ENCODE results near the gene PDE8A. TPM values are rescaled to one million over a fixed set of nuclear protein-coding genes. Genes with fewer than 3 reads are reported as not detected.

PDE8A gene
- total RNA-seq, 1 experiment from 2014 or later: 13.0 TPM

DNA sequence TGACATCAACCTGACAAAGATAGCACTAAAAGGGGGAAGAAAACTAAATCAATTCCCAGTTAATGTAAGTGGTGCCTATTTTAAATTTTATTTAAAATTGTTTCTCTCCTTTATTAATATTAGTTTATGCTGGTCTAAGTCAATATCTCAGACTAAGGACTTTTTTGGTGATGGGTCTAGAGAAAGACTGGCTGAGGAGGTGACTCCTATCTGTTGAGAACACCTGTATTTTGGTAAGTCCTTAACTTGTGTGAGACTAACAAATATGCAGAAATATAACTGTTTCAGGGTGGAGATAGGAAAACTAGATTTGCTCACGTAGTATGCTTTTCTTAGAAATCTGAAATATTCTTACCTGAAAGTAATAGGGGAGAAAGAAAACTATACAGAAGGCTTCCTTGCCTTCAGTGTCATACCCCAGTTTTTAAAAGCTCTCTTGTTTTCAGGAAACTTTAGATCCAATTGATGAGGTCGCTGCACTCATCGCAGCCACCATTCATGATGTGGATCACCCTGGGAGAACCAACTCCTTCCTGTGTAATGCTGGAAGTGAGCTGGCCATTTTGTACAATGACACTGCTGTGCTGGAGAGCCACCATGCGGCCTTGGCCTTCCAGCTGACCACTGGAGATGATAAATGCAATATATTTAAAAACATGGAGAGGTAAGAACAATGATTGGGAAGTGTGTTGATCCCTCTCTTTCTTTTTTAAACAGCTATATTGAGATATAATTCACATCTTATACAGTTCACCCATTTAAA lies 138.9 kb downstream of the PDE8A start:
- DNase-seq (ENCODE audit: low read depth): no peak

DNA sequence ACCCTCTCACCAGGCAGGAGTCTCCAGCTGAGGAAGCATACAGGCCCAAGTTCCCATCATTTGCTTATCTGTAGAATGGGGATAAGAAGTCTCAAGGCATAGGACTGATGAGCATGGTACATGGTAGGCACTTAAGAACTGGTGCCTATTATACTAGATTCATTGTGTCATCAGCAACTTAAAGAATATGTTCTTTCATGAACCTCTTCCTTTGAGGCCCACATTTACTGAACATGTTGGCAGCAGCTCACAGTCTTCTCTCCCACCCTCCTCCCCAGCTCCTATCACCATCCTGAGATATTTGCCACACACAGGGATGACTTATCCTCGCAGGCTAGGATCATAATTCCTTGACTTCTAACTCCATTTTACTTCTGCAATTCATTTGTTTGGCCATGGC lies 142.5 kb downstream of the PDE8A start:
- no peak for DNase-seq (ENCODE audit: low read depth)

DNA sequence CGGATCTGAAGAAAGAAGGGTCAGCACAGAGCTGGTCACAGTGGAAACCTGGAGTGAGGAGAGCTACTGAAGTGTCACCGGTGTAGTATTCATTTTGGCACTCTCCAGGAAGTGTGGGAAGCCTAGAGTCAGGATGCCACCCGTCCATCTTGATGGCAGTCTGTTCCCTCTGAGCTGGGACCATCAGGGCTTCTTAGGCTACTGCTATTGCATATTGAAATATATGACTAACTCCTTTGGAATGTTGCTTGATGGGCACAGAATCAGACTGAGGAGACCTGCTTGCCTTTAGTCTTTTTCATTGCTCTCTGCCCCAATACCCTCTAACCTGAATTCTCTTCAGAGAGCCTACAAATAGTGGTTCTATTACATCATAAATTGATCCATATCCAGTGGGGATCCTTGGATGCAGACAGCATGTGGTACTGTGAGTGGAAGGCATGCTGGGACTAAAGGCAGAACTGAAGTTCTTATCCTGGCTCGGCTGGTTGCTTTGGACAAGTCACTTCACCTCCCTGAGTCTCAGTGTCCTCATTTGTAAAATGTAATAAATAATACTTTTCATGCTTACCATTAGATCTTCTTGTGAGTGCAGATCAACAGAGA lies 143.5 kb downstream of the PDE8A start:
- peak; percentile 44 for DNase-seq (ENCODE audit: low read depth)

DNA sequence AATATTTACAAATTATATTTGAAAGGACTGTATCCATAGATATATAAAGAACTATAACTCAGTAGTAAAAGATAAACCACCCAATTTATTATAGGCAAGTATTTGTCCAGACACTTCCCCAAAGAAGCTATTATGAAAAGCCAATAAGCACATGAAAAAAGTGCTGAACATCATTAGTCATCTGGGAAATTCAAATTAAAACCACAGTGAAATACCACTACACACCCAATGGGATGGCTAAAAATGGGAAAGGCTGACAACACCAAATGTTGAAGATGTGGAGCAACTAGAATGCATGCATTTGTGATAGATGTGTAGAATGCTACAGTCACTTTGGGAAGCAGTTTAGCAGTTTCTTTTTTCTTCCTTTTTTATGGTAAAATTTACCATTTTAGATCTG lies 147.0 kb downstream of the PDE8A start:
- DNase-seq (ENCODE audit: low read depth): peak; percentile 56

DNA sequence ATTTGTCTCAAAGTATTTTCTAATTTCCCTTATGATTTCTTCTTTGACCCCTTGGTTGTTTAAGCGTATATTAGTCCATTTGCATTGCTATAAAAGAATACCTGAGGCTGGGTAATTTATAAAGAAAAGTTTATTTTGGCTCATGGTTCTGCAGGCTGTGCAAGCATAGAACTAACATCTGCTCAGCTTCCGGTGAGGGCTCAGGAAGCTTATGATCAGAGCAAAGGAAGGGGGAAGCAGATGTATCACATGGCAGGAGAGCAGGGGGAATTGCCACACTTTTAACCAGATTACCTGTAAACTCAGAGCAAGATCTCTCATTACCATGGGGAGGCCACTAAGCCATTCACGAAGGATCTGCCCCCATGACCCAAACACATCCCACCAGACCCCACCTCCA lies 148.2 kb downstream of the PDE8A start:
- no peak for DNase-seq (ENCODE audit: low read depth)

DNA sequence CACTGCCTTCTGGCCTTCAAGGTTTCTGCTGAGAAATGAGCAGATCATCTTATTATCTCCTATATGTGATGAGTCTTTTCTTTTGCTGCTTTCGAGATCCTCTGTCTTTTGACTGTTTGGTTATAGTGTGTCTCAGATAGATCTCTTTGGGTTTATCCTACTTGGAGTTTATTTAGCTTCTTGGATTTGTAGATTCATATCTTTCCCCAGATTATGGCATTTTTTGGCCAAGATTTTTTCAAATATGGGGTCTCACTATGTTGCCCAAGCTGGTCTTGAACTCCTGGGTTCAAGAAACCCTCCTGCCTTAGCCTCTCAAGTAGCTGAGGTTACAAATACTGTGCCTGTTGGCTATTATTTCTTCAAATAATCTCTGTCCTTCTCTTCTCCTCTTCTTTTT lies 150.3 kb downstream of the PDE8A start:
- no peak for DNase-seq (ENCODE audit: low read depth)

DNA sequence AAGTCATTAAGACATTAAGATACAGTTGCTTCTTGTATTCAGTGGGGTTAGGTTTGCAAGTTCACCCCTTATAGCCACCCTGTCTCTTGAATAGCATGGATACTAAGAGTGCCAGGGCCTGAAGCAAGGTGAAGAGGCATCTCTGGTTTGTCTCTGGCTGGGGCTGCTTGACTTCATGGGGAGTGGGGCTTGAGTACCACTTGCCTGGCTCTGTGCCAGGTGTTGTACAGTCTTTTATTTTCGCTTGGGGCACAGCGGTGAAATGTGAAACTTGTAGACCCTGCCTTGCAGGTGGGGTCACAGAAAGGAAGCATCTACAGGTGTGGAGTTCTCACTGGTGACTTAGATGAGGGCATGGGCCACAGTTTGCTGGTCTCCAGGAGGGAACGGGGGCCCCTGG lies 152.1 kb downstream of the PDE8A start:
- no peak for DNase-seq (ENCODE audit: low read depth)

DNA sequence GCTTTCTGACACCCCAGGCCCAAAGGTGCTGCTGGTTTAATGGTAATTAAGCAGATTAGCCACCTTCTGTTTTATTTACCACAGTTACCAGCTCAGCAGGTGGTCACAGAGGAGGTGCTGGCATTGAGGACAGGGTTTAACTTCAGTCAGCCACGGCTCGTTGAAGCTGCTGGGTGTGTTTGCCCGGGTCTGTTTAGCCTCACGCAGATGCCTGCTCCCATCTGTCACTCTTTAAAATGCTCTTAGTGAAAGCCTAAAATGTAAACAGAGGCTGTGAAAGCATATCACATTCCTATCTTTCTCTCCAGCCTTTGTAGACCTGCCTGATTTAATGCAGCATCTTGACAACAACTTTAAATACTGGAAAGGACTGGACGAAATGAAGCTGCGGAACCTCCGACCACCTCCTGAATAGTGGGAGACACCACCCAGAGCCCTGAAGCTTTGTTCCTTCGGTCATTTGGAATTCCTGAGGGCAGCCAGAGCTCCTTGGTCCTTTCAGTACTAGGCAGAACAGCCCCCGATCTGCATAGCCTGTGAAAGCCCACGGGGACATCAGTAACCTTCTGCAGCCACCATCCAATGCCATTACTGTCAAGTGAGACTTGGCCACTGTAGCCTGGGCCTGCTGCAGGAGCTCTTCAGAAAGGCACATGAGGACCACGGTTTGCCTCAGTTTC lies 156.0 kb downstream of the PDE8A start:
- no peak for DNase-seq (ENCODE audit: low read depth)

DNA sequence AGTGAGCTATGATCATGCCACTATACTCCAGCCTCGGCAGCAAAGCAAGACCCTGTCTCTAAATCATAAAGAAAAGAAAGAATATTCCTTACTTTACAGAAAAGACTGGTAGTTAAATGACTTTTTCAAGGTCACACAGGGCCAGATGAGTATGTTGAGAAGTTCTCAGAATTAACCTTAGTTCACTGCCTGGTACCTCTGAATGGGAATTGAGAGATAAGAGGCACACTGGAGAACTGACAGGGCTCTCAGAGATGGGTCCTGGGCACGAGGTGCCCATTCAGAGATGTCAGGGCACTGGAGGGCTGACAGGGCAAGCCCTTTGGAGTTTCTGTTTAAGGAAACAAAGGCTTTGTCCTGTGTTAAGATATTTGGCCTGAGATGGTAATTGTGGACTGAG lies 157.7 kb downstream of the PDE8A start:
- DNase-seq (ENCODE audit: low read depth): no peak

DNA sequence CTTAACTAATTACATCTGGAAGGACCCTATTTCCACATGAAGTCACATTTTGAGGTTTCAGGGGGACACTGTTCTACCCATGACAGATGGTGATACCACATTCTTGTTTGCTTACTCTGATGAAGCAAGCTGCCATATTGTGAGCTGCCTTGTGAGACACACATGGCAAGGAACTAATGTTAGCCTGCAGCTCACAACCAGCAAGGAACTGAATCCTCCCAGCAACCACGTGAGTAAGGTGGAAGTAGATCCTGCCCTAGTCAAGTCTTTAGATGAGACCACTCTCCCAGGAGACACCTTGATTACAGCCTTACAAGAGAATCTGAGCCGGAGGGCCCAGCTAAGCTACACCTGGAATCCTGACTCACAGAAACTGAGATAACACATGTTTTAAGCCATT lies 160.1 kb downstream of the PDE8A start:
- peak; percentile 24 for DNase-seq (ENCODE audit: low read depth)

DNA sequence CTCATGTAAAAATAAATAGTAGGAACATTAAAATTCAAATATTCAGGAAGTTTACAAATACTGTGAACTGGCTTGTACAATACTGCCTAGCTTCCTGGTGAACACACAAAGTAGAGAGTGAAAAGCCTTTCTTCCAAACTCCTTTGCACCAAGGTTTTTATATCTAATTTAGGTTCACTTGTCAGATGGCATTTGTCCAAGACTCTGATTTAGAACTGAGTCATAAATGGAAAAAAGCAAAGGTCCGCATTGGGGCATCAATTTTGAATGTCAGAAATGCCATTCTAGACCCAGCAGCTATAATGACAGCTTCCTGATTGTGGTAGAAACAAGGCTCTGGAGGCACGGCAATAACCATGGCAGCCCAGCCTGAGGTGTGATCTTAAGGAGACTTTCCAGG lies 160.7 kb downstream of the PDE8A start:
- DNase-seq (ENCODE audit: low read depth): peak; percentile 70

DNA sequence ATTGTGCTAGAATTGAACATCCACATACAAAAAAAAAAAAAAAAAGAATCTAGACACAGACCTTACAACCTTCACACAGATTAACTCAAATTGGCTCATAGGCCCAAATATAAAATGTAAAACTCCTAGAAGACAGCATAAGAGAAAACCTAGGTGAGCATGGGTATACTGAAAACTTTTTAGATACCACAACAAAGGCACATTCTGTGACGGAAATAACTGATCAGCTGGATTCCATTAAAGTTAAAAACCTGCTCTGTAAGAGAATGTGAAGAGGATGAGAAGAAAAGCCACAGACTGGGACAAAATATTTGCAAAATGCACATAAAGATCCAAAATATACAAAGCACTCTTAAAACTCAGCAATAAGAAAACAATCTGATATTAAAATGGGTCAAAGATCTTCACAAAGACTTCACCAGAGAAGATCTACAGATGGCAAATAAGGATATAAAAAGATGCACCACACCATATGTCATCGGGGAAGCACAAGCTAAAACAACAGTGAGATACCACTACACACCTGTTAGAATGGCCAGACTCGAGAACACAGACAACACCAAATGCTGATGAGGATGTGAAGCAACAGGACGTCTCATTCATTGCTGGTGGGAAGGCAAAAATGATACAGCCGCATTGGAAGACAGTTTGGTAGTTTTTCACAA lies 167.9 kb downstream of the PDE8A start:
- DNase-seq (ENCODE audit: low read depth): peak; percentile 70

DNA sequence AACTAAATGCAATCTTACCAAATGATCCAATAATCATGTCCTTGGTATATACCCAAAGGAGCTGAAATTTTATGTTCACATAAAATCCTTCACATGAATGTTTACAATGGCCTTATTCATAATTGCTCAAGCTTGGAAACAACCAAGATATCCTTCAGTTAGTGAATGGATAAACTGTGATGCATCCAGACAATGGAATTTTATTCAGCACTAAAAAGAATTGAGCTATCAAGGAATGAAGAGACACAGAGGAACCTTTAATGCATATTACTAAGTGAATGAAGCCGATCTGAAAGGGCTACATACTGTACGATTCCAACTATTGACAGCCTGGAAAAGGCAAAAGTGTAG lies 168.4 kb downstream of the PDE8A start:
- no peak for DNase-seq (ENCODE audit: low read depth)

DNA sequence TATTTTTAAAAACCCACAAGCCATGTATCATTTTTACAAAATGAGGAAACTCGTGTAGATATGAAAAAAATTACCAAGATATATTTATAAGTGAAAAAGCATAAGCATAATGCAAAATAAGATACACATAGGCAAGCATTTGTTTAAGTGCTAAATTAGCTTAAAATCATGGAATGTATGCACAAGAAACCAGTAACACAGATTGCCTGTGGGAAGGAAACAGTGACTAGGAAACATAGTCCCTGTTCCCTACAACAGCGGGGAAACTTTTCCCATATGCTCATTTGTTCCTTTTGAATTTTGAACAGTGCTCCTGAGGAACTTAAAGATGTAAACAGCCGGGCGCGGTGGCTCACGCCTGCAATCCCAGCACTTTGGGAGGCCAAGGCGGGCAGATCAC lies 169.5 kb downstream of the PDE8A start:
- DNase-seq (ENCODE audit: low read depth): peak; percentile 27

DNA sequence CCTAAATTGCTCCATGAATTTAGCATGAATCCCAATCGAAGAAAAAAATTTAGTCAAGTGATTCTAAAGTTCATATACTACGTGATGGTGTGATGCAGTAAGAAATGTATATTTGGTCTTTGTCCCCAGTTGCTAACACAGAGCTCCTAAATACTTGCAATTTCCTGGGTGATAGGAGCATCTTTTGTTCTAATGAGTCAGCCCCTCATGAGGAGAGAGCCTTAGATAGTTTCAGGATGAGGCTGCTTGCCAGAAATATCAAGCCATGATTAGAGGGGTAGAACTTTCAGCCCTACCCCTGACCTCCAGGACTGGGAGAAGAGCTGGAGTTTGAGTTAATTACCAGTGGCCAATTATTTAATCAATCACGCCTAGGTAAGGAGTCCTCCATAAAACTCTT lies 170.2 kb downstream of the PDE8A start:
- DNase-seq (ENCODE audit: low read depth): peak; percentile 19

DNA sequence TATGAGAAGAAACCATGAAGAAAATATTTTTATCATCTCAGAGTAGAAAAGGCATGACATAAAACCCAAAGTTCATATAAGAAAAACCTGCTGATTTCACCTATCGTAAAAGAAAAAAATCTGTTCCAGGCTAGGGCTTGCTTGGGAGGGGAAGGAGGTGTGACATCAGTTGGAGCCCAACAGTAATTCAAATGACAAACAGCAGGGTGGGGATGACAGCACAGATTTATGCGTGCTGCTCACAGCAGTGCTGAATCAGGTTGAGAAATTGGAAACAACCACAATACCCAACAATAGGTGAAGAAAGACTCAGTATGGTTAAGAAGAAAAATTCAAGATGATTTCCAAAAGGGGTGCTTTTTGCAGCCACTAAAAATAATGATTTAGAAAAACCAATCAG lies 172.4 kb downstream of the PDE8A start:
- DNase-seq (ENCODE audit: low read depth): no peak

DNA sequence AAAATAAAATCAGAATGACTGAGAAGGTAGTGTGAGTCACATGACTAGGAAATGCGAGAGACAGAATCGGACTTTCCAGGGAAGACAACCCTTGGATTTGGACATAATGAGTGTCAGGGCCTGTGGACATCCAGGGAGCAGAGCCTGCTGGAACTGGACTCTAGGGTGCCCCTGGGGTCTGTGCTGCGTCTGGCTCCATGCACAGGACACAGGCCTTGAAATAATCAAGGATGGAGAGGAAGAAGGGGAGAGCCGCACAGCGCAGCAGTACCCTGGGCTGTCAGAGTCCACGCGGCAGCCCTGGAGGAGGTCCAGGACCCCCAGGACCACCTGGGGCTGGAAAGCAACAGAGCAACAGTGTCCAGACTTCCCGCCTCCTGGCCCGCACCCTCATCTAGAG lies 173.7 kb downstream of the PDE8A start:
- DNase-seq (ENCODE audit: low read depth): no peak

DNA sequence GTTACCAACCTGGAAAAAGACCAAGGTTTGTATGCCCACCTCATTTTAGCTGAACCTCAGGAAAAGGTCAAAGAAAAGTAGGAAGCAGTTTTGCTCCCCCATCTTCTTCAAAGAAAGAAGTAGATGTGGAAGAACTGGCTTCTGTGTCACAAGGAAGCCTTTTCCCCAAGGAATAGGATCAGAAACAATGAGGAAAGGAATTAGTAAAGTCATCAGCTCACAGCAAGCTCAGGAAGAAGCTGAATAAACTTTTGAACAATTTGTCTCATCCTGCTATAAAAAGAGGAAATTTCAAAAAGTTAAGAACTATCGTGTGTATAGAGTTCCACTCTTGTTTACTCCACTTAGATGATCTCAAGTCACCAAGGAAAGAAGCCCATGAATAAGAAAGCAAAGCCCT lies 174.2 kb downstream of the PDE8A start:
- DNase-seq (ENCODE audit: low read depth): no peak

DNA sequence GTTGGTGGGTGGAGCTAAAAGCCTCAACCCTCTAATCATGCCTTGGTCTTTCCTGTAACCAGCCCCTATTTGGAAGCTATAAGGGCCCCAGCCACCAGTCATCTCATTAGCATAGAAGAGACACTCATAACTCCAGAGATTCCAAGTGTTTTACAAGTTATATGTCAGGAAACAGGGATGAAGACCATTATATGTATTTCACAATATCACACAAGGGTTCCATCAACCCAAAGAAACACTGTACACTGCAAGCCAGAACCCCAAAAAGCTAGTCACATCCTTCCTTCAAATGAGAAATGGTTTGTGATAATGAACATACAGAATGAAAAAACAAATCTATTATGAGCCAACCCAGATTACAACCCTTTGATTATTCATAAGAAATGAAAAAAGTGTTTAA lies 175.7 kb downstream of the PDE8A start:
- no peak for DNase-seq (ENCODE audit: low read depth)

DNA sequence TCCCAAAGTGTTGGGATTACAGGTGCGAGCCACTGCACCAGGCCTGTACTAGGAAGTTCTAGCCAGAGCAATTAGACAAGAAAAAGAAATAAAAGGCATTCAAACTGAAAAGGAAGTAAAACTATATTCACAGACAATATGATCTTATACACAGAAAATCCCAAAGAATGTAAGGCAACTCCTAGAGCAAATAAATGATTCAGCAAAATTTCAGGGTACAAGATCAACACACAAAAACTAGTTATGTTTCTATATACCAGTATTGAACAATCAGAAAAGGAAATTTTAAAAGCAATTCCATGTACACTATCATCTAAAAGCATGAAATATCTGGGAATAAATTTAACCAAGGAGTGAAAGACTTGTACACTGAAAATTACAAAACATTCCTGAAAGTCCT lies 180.6 kb downstream of the PDE8A start:
- no peak for DNase-seq (ENCODE audit: low read depth)

DNA sequence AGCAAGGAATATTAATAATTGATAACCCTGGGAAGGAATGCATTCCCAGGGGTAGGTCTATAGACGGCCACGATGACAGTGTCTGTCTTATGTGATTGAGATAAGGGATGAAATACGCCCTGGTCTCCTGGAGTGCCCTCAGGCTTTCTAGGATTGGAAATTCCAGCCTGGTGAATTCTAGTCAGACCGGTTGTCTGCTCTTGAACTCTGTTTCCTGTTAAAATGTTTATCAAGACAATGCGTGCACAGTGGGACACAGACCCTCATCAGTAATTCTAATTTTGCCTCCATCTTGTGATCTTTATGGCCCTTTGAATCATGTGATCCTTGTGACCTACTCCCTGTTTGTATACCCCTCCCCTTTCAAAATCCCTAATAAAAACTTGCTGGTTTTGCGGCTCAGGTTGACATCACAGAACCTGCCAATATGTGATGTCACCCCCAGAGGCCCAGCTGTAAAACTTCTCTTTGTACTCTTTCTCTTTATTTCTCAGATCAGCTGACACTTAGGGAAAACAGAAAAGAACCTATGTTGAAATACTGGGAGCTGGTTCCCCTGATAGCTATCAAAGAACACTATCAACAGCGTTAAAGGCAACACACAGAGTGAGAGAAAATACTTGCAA lies 183.3 kb downstream of the PDE8A start:
- no peak for DNase-seq (ENCODE audit: low read depth)

DNA sequence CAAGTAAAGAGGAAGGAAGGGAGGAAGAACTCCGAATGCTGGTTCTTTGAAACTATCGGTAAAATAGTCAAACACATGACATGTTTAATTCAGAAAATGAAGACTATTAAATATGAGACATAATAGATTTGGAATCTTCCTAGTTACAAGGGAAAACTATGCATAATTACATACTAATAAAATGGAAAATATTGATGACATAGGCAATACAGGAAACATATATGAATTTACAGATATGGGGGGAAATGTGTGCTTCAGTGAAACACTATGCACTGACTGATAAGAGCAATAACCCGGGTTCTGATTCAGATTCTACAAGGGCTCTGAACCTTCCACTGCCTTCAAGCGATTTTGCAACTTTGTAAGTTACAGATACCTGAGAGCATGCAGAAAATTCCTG lies 185.9 kb downstream of the PDE8A start:
- DNase-seq (ENCODE audit: low read depth): no peak
